SK-N-SH (cell line): Measurements from ENCODE around the gene CDCA8. TPM values are rescaled to one million over a fixed set of nuclear protein-coding genes. Genes with fewer than 3 reads are reported as not detected.

Source experiments
- CTCF ChIA-PET: fragments of 300-600, 350-600 bp; formaldehyde crosslinking; extraction: SDS; loops from one replicate; lab custom pipeline; 2021; lab: Yijun Ruan, JAX
- POLR2A ChIA-PET: fragments of 350-600 bp; sonication (Branson Sonifier 250); formaldehyde crosslinking; extraction: SDS; loops from one replicate; lab custom pipeline; 2020; ENCODE audit warnings: antibody characterized with exemption, inconsistent platforms; lab: Yijun Ruan, JAX
- DNase-seq: peaks from one replicate; pipeline ENCODE4 v3.0.0; 2012
- H2AFZ ChIP-seq: fragments of 200-600 bp; sonication (generic); 2 replicates; pipeline ENCODE4 v1.8.1; 2016; ENCODE audit warnings: antibody characterized with exemption, mild to moderate bottlenecking, low read depth
- H3F3A ChIP-seq: fragments of 200-600 bp; sonication (generic); replicated peaks from 2 replicates; pipeline ENCODE3; 2016; ENCODE audit warnings: antibody characterized with exemption, mild to moderate bottlenecking; ENCODE audit not compliant: insufficient read depth
- H3K27ac ChIP-seq, 2 experiments: fragments of 200-500 bp in 1 of 2; fragments of 200-600 bp in 1 of 2; sonication (Bioruptor generic) in 1 of 2; sonication (generic), shearing (Covaris generic) in 1 of 2; 2 replicates each; pipeline versions ENCODE4 v1.5.1 to v1.6.1; 2014 to 2016; ENCODE audit warnings: low read depth in 2 of 2, inconsistent platforms in 1 of 2, low read length in 1 of 2, mild to moderate bottlenecking in 1 of 2, mixed read lengths in 1 of 2
- H3K27me3 ChIP-seq: fragments of 200-600 bp; sonication (generic), shearing (Covaris generic); 2 replicates; pipeline ENCODE4 v1.6.1; 2016; ENCODE audit warnings: mixed run types; ENCODE audit not compliant: insufficient read depth
- H3K36me3 ChIP-seq, 2 experiments: fragments of 200-500 bp in 1 of 2; fragments of 200-600 bp in 1 of 2; sonication (Bioruptor generic) in 1 of 2; sonication (generic) in 1 of 2; replicated peaks in 1 of 2; 2 replicates each; pipeline versions ENCODE3 to v1.5.1; 2014 to 2016; ENCODE audit warnings: low read length in 1 of 2, mild to moderate bottlenecking in 1 of 2; ENCODE audit not compliant: insufficient read depth in 2 of 2, control insufficient read depth in 1 of 2
- H3K4me1 ChIP-seq, 2 experiments: fragments of 200-500 bp in 1 of 2; fragments of 200-600 bp in 1 of 2; sonication (Bioruptor generic) in 1 of 2; sonication (generic), shearing (Covaris generic) in 1 of 2; 2 replicates each; pipeline versions ENCODE4 v1.5.1 to v1.6.1; 2014 to 2016; ENCODE audit warnings: low read depth in 1 of 2, low read length in 1 of 2, mixed run types in 1 of 2; ENCODE audit not compliant: insufficient read depth in 2 of 2, control insufficient read depth in 1 of 2
- H3K4me2 ChIP-seq: fragments of 200-600 bp; sonication (generic), shearing (Covaris generic); 2 replicates; pipeline ENCODE4 v1.6.1; 2017; ENCODE audit warnings: mixed run types
- H3K4me3 ChIP-seq, 2 experiments: fragments of 200-500 bp in 1 of 2; fragments of 200-600 bp in 1 of 2; sonication (Bioruptor generic) in 1 of 2; sonication (generic), shearing (Covaris generic) in 1 of 2; 2 replicates each; pipeline versions ENCODE4 v1.5.1 to v1.8.1; 2014 to 2016; ENCODE audit warnings: low read depth in 2 of 2, inconsistent platforms in 1 of 2, low read length in 1 of 2, mild to moderate bottlenecking in 1 of 2, mixed read lengths in 1 of 2, moderate library complexity in 1 of 2
- H3K79me2 ChIP-seq: fragments of 200-600 bp; sonication (generic); 2 replicates; pipeline ENCODE4 v1.8.1; 2017; ENCODE audit warnings: mild to moderate bottlenecking; ENCODE audit not compliant: insufficient read depth
- H3K9ac ChIP-seq: fragments of 200-600 bp; sonication (generic); 2 replicates; pipeline ENCODE4 v1.6.1; 2017; ENCODE audit warnings: mixed run types
- H3K9me2 ChIP-seq: fragments of 200-600 bp; sonication (generic); 2 replicates; pipeline ENCODE4 v1.6.1; 2017; ENCODE audit warnings: mixed run types
- H3K9me3 ChIP-seq: fragments of 200-600 bp; sonication (generic); 2 replicates; pipeline ENCODE4 v1.6.1; 2017; ENCODE audit warnings: mixed run types, mild to moderate bottlenecking, moderate library complexity
- H4K20me1 ChIP-seq: fragments of 200-600 bp; sonication (generic); 2 replicates; pipeline ENCODE4 v1.6.1; 2017; ENCODE audit warnings: mild to moderate bottlenecking, mixed run types; ENCODE audit not compliant: insufficient read depth
- CHD2 ChIP-seq: fragments of 150-350 bp; IDR thresholded peaks from 2 replicates; pipeline ENCODE4 v1.6.1; 2018; ENCODE audit warnings: low read length; ENCODE audit not compliant: partially characterized antibody
- ELF1 ChIP-seq: IDR thresholded peaks from 2 replicates; pipeline ENCODE4 v1.4.0; 2012
- EZH2phosphoT487 ChIP-seq: fragments of 200-600 bp; sonication (generic); IDR thresholded peaks from 2 replicates; pipeline ENCODE4 v1.6.1; 2017; ENCODE audit warnings: low read depth, mixed run types, mild to moderate bottlenecking, antibody characterized with exemption, moderate library complexity, borderline replicate concordance
- FOSL2 ChIP-seq: IDR thresholded peaks from 2 replicates; pipeline ENCODE4 v1.4.0; 2012; ENCODE audit warnings: low read depth, mild to moderate bottlenecking, moderate library complexity, borderline replicate concordance
- FOXM1 ChIP-seq: IDR thresholded peaks from 2 replicates; pipeline ENCODE4 v1.4.0; 2012; ENCODE audit warnings: low read depth, mild to moderate bottlenecking
- GATA2 ChIP-seq: sonication (generic); formaldehyde crosslinking; IDR thresholded peaks from 2 replicates; pipeline ENCODE4 v1.5.0; 2020; ENCODE audit warnings: mild to moderate bottlenecking, missing genetic modification reagents
- MEF2A ChIP-seq: IDR thresholded peaks from 2 replicates; pipeline ENCODE4 v1.4.0; 2012; ENCODE audit warnings: low read depth, borderline replicate concordance
- NRF1 ChIP-seq: IDR thresholded peaks from 2 replicates; pipeline ENCODE4 v1.6.1; 2012; ENCODE audit warnings: low read depth, mild to moderate bottlenecking, low read length
- TCF12 ChIP-seq: IDR thresholded peaks from 2 replicates; pipeline ENCODE4 v1.4.0; 2012
- TEAD4 ChIP-seq: IDR thresholded peaks from 2 replicates; pipeline ENCODE4 v1.4.0; 2012; ENCODE audit warnings: mild to moderate bottlenecking, borderline replicate concordance; ENCODE audit not compliant: insufficient read depth
- WGBS: methylation state at CpG from one replicate; pipeline ENCODE4 v1.1.6; 2017; ENCODE audit warnings: low lambda C conversion rate; 5-methylcytosine and 5-hydroxymethylcytosine counted together
- polyA plus RNA-seq, 3 experiments: library from polyadenylated mRNA; depleted of rRNA; stranded (reverse); fragments of >200 nt; gene quantifications; 2 replicates each; pipeline ENCODE4 v1.2.3, GENCODE V29; 2012
- TF ChIP-seq, protein P1 (sequence below): IDR thresholded peaks from 2 replicates; pipeline ENCODE4 v1.6.1; 2012; ENCODE audit warnings: mild to moderate bottlenecking, low read depth, low read length, moderate library complexity

CDCA8 gene
- polyA plus RNA-seq, 1 of the 3 experiments (the other 2 are of a cell fraction) = 22.9 TPM

DNA sequence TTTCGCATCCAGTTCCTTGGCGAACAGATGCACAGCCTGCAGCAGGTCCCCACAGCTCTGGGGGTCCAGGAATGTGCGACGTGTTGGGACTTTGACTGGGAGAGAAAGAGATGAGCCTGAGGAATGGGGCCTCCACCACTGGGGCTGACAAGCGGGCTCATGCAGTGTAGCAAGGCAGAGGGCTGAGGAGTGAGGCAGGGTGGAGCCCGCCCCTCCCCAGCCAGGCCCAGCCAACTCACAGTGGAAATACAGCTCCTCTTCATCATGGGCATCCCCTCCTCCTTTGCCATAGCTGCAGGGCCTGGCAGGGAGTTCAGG lies 30.7 kb downstream of the CDCA8 start (continued):
- TF ChIP-seq, protein P1, sequence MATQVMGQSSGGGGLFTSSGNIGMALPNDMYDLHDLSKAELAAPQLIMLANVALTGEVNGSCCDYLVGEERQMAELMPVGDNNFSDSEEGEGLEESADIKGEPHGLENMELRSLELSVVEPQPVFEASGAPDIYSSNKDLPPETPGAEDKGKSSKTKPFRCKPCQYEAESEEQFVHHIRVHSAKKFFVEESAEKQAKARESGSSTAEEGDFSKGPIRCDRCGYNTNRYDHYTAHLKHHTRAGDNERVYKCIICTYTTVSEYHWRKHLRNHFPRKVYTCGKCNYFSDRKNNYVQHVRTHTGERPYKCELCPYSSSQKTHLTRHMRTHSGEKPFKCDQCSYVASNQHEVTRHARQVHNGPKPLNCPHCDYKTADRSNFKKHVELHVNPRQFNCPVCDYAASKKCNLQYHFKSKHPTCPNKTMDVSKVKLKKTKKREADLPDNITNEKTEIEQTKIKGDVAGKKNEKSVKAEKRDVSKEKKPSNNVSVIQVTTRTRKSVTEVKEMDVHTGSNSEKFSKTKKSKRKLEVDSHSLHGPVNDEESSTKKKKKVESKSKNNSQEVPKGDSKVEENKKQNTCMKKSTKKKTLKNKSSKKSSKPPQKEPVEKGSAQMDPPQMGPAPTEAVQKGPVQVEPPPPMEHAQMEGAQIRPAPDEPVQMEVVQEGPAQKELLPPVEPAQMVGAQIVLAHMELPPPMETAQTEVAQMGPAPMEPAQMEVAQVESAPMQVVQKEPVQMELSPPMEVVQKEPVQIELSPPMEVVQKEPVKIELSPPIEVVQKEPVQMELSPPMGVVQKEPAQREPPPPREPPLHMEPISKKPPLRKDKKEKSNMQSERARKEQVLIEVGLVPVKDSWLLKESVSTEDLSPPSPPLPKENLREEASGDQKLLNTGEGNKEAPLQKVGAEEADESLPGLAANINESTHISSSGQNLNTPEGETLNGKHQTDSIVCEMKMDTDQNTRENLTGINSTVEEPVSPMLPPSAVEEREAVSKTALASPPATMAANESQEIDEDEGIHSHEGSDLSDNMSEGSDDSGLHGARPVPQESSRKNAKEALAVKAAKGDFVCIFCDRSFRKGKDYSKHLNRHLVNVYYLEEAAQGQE = no peak
- TF ChIP-seq MEF2A (no peak), TCF12 (no peak), NRF1 (no peak), TEAD4 (no peak), GATA2 (CRISPR knock-in tag) (no peak), FOSL2 (no peak)

DNA sequence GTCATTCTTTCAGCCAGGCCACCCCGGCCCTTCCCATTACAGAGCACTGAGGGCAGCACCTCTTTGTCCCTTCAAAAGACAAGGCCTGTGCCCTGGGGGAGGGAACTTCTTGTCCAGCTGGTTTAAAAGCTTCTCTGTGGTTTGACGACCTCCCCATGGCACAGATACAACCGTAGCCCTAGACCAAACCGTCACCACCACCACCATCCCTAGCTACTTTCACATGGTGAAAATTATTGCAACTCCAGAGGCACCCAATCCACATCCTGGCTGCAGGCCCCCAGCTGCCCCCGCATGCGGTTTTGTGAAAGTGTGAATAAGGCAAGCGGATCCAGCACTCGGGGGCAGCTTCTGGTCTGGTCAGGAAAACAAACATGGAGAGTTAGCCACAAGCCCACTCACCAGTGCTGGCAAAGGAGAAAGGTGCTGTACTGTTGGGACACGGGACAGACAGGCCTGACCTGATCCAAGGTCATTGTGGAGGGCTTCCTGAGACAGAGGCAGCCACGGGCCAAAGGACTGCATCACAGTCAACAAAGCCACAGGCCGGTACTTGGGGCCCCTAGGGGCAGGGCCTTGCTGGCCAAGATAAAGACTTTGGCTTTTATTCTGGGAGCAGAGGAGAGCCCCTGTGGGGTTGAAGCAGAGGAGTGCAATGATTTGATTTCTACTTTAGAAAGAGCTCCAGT lies 31.2 kb downstream of the CDCA8 start:
- H3K36me3 ChIP-seq = no peaks in the 10 kb centered on the region
- no peaks in the 10 kb centered on the region for H3K79me2 ChIP-seq
- no peak overlapping the region for H3K9ac ChIP-seq
- 50% methylated on average over 7 of the region's 11 CpGs for WGBS
- no peak overlapping the region for H3K4me2 ChIP-seq
- H3K9me3 ChIP-seq = no peaks in the 10 kb centered on the region
- no peaks in the 10 kb centered on the region for H3K9me2 ChIP-seq
- DNase-seq = no peak
- H4K20me1 ChIP-seq = no peaks in the 10 kb centered on the region
- no peak overlapping the region for H3K4me3 ChIP-seq
- TF ChIP-seq CHD2 (no peak), NRF1 (no peak), FOXM1 (no peak), ELF1 (no peak), TEAD4 (no peak), EZH2phosphoT487 (no peak), MEF2A (no peak)
- TF ChIP-seq, protein P1 = no peak
- H3F3A ChIP-seq = no peaks in the 10 kb centered on the region
- H3K27ac ChIP-seq = no peak overlapping the region
- H2AFZ ChIP-seq = no peak overlapping the region
- POLR2A ChIA-PET = interaction anchor here (0.5 kb wide), 1 partner anchor 34 kb away, joined by 3 read pairs; a partner anchor contains a TSS
- H3K4me1 ChIP-seq = peaks cover 0 to 7% of the 10 kb centered on the region in 2 experiments; a peak in 1 of 4 replicates
- CTCF ChIA-PET = interaction anchor here (1.2 kb wide), 1 partner anchor 43 kb away, joined by 3 read pairs; no protein-coding TSS in a partner anchor
- H3K27me3 ChIP-seq = no peaks in the 10 kb centered on the region
